ENCODE measurements around the gene DYNLT4. TPM values are rescaled to one million over a fixed set of nuclear protein-coding genes. Genes with fewer than 3 reads are reported as not detected.

Gene DYNLT4
- total and polyA plus RNA-seq, 2 of the 8 experiments (the other 6 are each of a cell fraction or from before 2014, with no cell fraction given): 0.29 TPM; not detected in 1

DNA sequence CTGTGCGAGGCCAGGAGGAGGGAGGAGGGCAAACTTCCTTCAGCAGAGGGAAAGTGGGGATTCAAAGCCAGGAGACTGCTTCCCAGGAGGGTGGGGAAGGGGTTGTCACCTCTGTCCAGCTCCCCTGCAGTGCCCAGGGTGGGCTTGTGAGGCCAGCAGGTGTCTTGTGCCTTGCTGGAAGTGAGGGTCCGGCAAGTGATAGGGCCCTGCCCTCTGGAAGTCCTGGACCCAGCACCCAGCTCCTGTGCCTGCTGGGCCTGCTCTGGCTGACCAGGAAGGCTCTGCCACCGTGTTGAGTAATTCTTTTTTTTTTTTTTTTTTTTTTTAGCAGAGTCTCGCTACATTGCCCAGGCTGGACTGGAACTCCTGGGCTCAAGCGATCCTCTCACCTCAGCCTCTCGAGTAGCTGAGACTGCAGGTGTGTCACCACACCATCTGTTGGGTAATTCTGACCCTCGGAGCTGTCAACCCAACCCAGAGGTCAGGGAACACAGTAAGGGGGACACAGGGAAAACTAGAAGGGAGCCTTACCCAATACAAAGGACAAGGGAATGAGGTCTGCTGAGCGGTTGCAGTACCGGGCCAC is 20.2 kb downstream of the DYNLT4 start:
- Histone ChIP-seq H3K27ac (ENCODE audit: low read depth, low read length) (no peak overlapping the region), H3K4me1 (replicated peaks in 1 of 4; ENCODE audit: control insufficient read depth in 3 of 4, insufficient read depth in 4 of 4, low read length in 3 of 4) (peaks cover 4 to 18% (median 14%) of the 10 kb centered on the region in 4 experiments), H3K9me3 (ENCODE audit: insufficient read depth in 2 of 2, low read depth in 1 of 2, low read length in 1 of 2) (no peaks in the 10 kb centered on the region), H3K9ac (replicated peaks in 1 of 4; ENCODE audit: extremely low read depth in 1 of 4, low read depth in 3 of 4, low read length in 3 of 4) (peak overlapping the region in 2 of 4 experiments; percentile 17 to 45; a peak in 1 of 7 replicates), H3K36me3 (ENCODE audit: control insufficient read depth in 2 of 4, insufficient read depth in 4 of 4, low read length in 3 of 4) (no peaks in the 10 kb centered on the region), H4K20me1 (replicated peaks in 1 of 2; ENCODE audit: control insufficient read depth in 1 of 2, insufficient read depth in 2 of 2, low read length in 2 of 2) (no peaks in the 10 kb centered on the region), H3K18ac (ENCODE audit: extremely low read depth, low read length) (peak overlapping the region; percentile 97), H2BK12ac (ENCODE audit: low read depth, low read length) (peak overlapping the region; percentile 96; the same call in 1 of the 2 replicates), H4K5ac (ENCODE audit: insufficient read length, low read depth, low read length) (no peak overlapping the region), H3K14ac (ENCODE audit: insufficient read length) (no peak overlapping the region), H4K91ac (replicated peaks; ENCODE audit: insufficient read length, low read length) (peak overlapping the region; percentile 90), H3K56ac (replicated peaks; ENCODE audit: insufficient read length, low read depth, low read length) (no peak overlapping the region), H2BK20ac (ENCODE audit: low read length) (0 out of 2 replicates have a peak overlapping the region, but pooled peaks have one; percentile 75), H2AFZ (ENCODE audit: low read length) (no peak overlapping the region), H3K4me2 (ENCODE audit: insufficient read depth in 1 of 2, low read depth in 2 of 2, low read length in 2 of 2) (peak overlapping the region; percentile 64 to 74), H2BK120ac (replicated peaks; ENCODE audit: low read depth, low read length) (no peak overlapping the region), H2BK15ac (ENCODE audit: low read length) (peak overlapping the region; percentile 99), H2AK5ac (ENCODE audit: low read depth, low read length) (no peak overlapping the region), H4K8ac (ENCODE audit: extremely low read depth, insufficient read depth, low read length) (no peak overlapping the region; the same call in 1 of the 2 replicates), H2BK5ac (ENCODE audit: low read depth, low read length) (peak overlapping the region; percentile 60; the same call in 1 of the 2 replicates), H3K4me3 (ENCODE audit: extremely low read depth in 1 of 4, insufficient read depth in 2 of 4, low read depth in 3 of 4, low read length in 4 of 4) (peak overlapping the region; percentile 17 to 58 (median 46); a peak in 7 of 8 replicates), H3K23me2 (ENCODE audit: low read depth, low read length) (peaks cover 6% of the 10 kb centered on the region; the same call in 1 of the 2 replicates), H3K79me1 (ENCODE audit: low read depth, low read length) (0 out of 2 replicates have a peak, but pooled peaks cover 2% of the 10 kb centered on the region), H3K27me3 (replicated peaks in 1 of 4; ENCODE audit: control insufficient read depth in 3 of 4, extremely low read depth in 1 of 4, insufficient read depth in 3 of 4, low read length in 3 of 4) (peaks cover 0 to 7% (median 2%) of the 10 kb centered on the region in 4 experiments; a peak in 3 of 7 replicates), H3K79me2 (ENCODE audit: control insufficient read depth in 1 of 2, insufficient read depth in 2 of 2, low read length in 2 of 2) (no peaks in the 10 kb centered on the region), H3K4ac (replicated peaks; ENCODE audit: insufficient read length, low read depth, low read length) (no peak overlapping the region), H3K23ac (ENCODE audit: insufficient read length) (no peak overlapping the region)
- CTCF ChIA-PET (ENCODE audit: partially characterized antibody): interaction anchor here (0.6 to 10.4 kb wide), 21 partner anchors 10 to 815 kb away, joined by 3 to 67 read pairs (median 6); partner anchors contain the start of genes BTBD19, DYNLT4, HECTD3 and PLK3
- 84% methylated on average over 7 of the region's 9 CpGs; no CpG with 5 or more reads in 1 of the 2 experiments for WGBS, 2 experiments (ENCODE audit: extremely low coverage in 1 of 2, insufficient coverage in 1 of 2, insufficient read length in 1 of 2, insufficient replicate concordance in 2 of 2, low coverage in 1 of 2, low lambda C conversion rate in 2 of 2, missing lambda C conversion rate in 1 of 2)
- FAIRE-seq (no peak), DNase-seq (ENCODE audit: low read depth in 1 of 2, low spot score in 2 of 2) (no peak)
- POLR2A ChIA-PET (ENCODE audit: partially characterized antibody): interaction anchor here (1.0 to 23.6 kb wide), 10 partner anchors 9 to 61 kb away, joined by 3 to 428 read pairs (median 20); partner anchors contain the start of genes BTBD19, DYNLT4, PLK3 and RNU5D-1
- TF ChIP-seq HDAC2 (IDR thresholded peaks at IDR 0.05; ENCODE audit: borderline replicate concordance in 1 of 2, low read depth in 2 of 2, low read length in 2 of 2) (no peak), SAP30 (IDR thresholded peaks at IDR 0.05; ENCODE audit: insufficient read depth, insufficient replicate concordance, low read length) (no peak), BACH1 (IDR thresholded peaks at IDR 0.05; ENCODE audit: low read length) (no peak), CHD1 (IDR thresholded peaks at IDR 0.05; ENCODE audit: low read depth, low read length) (no peak), GTF2F1 (IDR thresholded peaks at IDR 0.05; ENCODE audit: borderline replicate concordance, low read depth, low read length) (no peak), SRF (IDR thresholded peaks at IDR 0.05; ENCODE audit: low read depth, low read length) (no peak), CBX8 (IDR thresholded peaks at IDR 0.05; ENCODE audit: borderline replicate concordance, low read depth, low read length) (no peak), KDM5A (IDR thresholded peaks at IDR 0.05; ENCODE audit: low read length) (no peak), SUZ12 (IDR thresholded peaks at IDR 0.05; ENCODE audit: low read length) (no peak)
- TF ChIP-seq, protein P1, sequence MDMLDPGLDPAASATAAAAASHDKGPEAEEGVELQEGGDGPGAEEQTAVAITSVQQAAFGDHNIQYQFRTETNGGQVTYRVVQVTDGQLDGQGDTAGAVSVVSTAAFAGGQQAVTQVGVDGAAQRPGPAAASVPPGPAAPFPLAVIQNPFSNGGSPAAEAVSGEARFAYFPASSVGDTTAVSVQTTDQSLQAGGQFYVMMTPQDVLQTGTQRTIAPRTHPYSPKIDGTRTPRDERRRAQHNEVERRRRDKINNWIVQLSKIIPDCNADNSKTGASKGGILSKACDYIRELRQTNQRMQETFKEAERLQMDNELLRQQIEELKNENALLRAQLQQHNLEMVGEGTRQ (IDR thresholded peaks at IDR 0.05; ENCODE audit: low read length): no peak
